Erythroblast (primary cell): ENCODE data around the gene SOX6.

ENCODE experiments used
- DNase-seq, 2 experiments: peaks; one replicate each; lab custom pipeline; 2025; lab: John Stamatoyannopoulos, UW
- GATA1 ChIP-seq: IDR thresholded peaks from 2 replicates; pipeline ENCODE4 v1.6.1; 2011; ENCODE audit warnings: low read depth, mild to moderate bottlenecking, control low read depth, low read length, moderate library complexity
- POLR2A ChIP-seq: IDR thresholded peaks from 2 replicates; pipeline ENCODE4 v1.6.1; 2011; ENCODE audit warnings: mild to moderate bottlenecking, low read length

Gene SOX6

DNA sequence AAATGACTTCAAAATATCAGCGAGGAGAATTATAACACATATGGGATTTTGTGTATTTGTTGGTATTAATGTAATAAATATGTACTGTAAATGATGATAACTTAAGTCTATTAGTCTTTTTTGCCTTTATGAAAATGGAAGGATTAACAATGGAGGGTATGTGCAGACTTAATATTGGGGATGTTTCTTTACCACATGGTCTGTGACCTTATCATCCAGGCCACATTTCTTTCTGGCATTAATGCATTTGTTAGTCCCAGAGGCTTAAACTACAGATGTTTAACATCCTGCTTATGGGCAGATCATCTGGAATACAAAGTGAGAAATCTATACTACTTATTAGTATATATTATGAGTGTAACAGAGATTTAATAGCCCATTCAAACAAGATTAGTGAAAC is 64.6 kb downstream of the SOX6 start:
- TF ChIP-seq POLR2A: no peak
- no peak for TF ChIP-seq GATA1

DNA sequence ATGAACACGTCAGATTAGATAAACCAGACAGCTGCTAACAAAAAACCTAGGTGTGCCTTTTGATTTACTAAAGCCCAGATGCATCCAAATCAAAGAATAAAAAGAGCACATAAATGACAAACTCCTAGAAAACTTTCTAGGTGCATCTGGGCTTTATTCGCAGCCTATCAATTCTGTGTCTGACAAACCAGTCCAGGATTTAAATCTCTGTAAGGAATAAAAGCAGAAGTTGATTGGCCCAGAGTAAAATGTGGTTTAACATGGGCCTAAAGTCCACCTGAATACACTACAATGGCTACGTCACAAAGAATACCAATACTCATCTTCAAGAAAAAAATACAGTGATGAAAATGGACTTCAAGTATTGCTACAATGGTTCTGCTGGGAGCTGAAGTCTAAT is 66.8 kb downstream of the SOX6 start:
- DNase-seq: no peak
- TF ChIP-seq GATA1 (no peak), POLR2A (no peak)

More for the DNA sequence above, 64.6 kb downstream of the SOX6 start:
- peak in 1 of 2 experiments; percentile 16 for DNase-seq

DNA sequence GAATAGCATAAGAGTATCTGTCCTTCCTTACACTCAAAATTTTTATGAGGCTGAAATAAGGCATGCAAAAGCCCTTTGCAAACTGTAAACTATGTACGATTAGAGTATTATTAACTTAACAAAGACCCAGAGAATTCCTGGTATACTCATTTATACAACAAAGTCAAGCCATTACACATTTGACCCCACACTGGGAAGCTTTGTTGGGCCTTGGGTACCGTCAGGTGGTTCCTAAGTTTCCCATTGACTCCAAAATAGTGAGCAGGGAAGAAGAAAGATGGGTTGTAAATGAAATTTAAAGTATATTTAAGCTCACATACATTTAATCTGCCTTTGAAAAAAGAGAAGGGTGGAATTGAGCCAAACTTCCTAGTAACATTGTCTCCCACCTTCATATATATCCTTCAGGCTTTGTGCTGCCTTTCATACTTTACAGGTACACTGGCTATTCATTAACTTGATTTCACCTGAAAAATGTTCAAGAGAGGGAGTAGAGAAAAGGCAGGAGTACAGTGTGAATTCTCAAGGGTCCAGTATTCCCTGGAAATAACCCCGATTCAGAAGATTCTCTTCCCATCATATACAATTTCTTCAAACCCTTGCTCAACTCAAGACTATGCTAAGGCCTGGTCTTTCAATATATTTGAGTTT is 68.6 kb downstream of the SOX6 start:
- no peak for TF ChIP-seq GATA1
- TF ChIP-seq POLR2A: no peak
- DNase-seq: no peak

DNA sequence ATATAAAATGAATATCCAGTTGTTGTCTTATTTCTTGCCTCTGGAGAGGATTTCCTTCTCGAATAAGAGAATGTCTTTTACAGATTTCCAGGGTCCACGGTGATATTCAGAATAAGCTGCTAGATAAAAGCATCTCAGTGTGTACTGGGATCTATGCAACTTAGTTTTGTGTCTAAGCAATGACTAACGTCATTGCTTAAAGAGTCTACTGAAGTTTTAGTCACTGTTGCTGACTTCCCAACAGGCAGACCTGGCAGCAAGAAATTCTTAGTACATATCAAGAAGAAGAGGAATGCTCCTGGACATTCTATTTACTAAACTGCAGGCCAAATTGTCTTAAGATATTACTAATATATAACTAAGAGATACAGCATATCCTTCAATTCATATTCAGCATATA is 70.3 kb downstream of the SOX6 start:
- DNase-seq: no peak
- TF ChIP-seq POLR2A (no peak), GATA1 (no peak)

DNA sequence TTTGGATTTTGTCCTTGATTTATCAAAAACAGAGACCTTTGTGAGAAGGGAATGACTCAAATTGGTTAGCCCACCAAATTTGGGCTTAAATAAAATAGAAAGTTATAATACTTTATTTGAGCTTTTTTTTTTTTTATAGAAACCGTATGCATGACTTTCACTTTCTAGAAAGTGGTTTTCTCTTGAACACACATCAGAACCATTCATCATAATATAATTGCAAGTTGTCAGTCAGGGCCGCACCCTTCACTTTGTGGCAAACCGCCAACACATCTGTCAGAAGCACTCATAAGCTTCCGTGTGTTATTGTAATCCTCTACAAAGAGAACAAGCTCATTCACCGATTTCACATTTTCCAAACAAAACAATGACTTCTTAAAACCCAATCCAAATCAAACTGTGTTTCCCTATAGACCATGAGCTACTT is 76.1 kb downstream of the SOX6 start:
- TF ChIP-seq GATA1 (no peak), POLR2A (no peak)

DNA sequence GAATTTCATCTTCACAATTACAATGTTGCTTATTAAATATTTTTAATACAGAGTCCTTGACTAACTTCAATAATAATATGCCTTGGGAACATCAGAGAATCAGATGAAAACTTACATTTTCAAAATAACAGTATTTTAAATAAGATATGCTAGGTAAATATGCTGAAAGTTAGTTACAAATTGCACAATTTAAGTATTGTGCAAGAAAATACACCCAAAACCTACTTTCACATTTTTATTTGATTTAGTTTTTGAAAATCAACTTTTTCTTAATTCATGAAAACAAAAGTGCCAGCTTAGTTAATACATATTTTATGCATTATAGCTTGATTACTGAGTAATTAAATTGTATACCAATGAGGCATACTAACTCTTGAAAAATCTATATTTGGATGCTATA is 76.8 kb downstream of the SOX6 start:
- no peak for DNase-seq
- TF ChIP-seq GATA1 (no peak), POLR2A (no peak)

More for the DNA sequence above, 76.1 kb downstream of the SOX6 start:
- DNase-seq: peak; percentile 81 to 83

DNA sequence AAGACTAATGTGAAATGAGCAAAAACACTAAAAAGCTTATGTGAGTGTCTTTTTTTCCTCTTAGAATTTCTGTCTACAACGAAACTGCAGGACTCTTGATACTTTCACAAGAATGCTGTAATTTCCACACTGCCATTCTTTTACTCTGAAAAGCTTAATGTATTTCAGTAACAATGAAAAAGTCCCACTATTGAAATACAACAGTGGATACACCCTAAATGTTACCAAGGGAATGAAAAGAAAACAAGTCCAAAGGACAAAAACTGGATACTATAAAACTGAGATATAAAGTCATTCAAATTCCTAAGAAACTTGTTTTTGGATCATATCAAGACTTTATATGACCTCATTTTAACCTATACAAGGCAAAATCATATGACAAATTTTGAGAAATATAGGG is 77.4 kb downstream of the SOX6 start:
- no peak for TF ChIP-seq GATA1
- DNase-seq: no peak

DNA sequence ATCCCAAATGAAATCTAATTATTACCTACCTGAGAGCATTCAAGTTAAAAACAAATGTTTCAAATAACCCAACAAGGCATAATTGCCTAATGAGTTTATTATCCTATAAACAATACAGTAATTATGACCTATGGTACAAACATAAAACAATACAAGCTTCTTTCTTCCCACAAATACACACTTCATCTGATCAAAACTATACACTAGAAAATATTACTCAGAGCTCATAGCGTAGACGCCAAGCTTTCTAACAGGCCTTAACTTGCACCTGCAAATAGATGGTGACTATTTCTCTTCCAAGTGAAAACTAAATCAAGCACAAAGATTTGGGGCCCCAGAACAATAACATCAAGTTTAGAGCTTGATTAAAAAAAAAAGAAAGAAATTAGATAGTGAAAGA is 78.1 kb downstream of the SOX6 start:
- DNase-seq: no peak
- no peak for TF ChIP-seq GATA1
- TF ChIP-seq POLR2A: no peak

DNA sequence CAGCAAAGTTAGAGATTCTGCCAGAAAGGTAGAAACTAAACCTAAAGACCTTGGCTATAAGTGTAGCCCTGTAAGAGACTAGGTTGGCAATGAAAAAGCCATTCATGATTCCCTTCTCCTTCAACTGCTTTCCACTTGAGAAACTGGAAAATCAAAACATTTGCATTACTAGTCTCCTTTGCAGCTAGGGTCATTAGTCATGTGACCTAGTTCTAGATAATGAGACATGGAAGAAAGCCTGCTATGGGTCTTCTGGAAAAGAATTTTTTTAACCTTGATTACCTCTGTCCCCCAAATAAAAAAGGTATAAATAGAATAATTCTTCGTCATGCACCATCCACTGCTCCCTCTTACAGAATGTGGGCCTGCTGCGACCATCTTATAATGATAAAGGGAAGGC is 80.1 kb downstream of the SOX6 start:
- TF ChIP-seq GATA1 (no peak), POLR2A (no peak)
- no peak for DNase-seq

DNA sequence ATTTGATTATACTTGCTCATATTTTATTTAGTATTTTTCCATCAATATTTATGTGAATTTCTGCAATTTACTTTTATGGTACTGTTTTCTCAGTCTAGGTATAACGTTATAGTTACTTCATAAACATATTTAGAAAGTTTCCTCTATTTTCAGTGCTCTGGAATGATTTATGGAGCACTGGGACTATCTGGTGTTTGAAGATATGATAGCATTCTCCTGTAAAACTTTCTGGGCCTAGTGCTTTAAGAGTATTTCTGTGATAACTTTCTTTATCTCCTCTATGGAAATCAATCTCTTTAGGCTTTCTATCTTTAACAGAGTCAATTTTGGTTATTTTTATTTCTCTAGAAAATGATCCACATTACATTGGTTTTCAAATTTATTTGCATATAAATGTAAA is 85.1 kb downstream of the SOX6 start:
- TF ChIP-seq POLR2A: no peak
- TF ChIP-seq GATA1: no peak
- no peak for DNase-seq

DNA sequence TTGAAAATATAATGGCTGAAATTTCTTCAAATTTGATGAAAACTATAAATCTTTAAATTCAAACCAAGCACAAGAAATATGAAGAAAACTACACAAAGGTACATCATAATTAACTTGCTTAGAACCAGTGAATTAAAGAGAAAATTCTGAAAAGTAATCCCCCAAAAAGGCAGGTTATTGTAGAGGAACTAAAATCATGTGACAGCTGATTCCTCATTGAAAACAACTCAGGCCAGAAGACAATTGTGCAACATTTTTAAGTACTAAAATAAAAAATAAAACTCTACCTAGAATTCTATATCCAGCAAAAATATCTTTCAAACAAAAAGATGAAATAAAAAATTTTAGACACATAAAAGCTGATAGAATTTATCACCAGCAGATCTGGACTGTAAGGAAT is 90.3 kb downstream of the SOX6 start:
- TF ChIP-seq POLR2A: no peak
- TF ChIP-seq GATA1: no peak
- no peak for DNase-seq

DNA sequence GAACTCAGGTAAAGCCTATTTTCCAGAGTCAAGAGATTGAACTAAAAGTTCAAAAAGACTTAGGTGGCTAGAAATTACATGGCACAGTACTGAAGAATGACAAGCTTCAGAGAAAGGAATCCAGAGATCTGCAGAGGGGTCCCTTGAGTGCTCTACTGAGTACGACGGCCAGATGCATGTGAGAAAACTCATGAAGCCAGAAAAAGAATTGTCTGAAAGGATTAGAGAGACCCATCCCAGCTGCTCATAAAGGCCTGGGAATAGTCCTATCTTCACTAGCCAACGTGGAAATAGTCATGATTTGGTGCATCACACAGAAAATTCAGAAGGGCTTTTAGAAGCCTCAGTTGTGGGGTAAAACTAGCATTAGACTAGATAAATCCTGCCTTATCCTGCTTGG is 91.3 kb downstream of the SOX6 start:
- TF ChIP-seq POLR2A (no peak), GATA1 (no peak)
- DNase-seq: no peak

DNA sequence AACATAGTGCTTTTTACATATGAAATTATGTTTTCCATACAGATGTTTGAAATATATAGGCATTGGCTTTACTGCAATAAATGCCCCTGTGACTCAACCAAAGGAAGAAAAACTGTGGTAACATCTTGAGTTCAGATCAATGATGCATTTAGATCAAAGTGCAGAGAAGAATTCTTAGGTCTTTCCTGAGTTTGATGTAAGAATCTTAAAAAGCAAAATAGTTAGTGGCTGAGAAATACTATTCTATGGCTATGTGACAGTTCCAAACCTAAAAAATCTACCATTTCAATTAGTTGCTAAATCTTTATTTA is 93.7 kb downstream of the SOX6 start:
- DNase-seq: no peak
- TF ChIP-seq POLR2A: no peak
- TF ChIP-seq GATA1: no peak

DNA sequence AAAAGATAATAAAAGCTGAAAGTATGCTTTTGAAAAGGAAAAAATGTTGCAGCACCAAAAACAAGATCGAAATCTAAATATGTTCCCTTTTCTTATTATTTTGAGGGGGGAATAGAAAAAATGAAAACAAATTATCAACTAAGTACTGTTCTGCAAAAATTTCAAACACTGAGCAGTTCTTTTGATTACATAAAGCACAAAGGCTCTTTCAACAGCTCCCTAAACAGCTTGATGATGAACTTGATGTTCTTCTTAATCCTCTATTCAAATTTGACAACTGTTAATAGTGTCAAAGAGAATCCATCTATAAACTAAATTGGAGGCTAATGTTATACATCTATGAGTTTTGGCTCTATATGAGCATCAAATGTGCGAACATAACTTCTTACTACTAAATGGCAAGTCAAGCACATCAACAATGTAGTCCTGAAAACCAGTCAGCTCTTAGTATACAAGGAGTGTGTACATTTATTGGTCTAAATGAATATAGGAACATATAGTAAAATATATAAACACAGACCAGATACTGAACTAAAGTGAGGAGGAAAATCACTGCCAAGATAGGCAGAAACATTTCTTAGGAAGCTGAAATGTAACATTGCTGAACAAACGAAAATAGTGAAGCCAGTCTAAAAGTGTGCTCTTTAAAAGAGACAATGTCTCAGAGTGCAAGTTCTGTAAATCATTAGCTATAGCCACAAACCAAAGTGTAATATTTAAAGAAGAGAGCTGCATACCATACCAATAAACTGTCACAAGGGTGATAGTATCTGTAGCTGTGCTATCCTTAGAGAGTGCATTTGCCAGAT is 94.3 kb downstream of the SOX6 start:
- DNase-seq: no peak
- no peak for TF ChIP-seq GATA1
- TF ChIP-seq POLR2A: no peak

DNA sequence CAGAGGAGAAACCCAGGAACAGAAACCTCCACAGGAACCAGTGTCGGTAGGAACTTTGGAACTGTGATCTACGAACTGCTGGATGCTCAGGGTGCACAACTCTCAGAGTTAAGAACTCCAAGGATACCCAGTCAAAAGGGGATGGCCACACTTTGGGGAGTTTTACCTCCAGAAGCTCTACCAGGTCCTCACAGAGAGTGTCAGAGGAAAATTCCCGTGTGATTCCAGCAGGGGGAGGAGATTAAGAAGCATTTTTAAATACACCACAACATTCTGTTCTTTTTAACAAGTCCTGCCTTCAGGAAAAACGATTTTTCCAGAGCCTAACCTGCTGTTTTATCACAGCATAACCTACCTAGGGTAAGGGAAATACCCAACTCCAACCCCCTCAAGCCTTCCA is 104.0 kb downstream of the SOX6 start:
- no peak for TF ChIP-seq POLR2A
- no peak for TF ChIP-seq GATA1
- DNase-seq: peak in 1 of 2 experiments; percentile 9
